Measurements from ENCODE around the gene SPATC1L. TPM values are rescaled to one million over a fixed set of nuclear protein-coding genes. Genes with fewer than 3 reads are reported as not detected.
"Not testable (repeated sequence)": the region's sequence is repeated elsewhere in the genome, so short reads cannot be mapped to it uniquely, and the experiment has no call there.

SPATC1L gene
- total and polyA plus RNA-seq, 2 donors (not counting 3 experiments of a cell fraction or from before 2014, with no cell fraction given) = 11.5 to 15.3 TPM

DNA sequence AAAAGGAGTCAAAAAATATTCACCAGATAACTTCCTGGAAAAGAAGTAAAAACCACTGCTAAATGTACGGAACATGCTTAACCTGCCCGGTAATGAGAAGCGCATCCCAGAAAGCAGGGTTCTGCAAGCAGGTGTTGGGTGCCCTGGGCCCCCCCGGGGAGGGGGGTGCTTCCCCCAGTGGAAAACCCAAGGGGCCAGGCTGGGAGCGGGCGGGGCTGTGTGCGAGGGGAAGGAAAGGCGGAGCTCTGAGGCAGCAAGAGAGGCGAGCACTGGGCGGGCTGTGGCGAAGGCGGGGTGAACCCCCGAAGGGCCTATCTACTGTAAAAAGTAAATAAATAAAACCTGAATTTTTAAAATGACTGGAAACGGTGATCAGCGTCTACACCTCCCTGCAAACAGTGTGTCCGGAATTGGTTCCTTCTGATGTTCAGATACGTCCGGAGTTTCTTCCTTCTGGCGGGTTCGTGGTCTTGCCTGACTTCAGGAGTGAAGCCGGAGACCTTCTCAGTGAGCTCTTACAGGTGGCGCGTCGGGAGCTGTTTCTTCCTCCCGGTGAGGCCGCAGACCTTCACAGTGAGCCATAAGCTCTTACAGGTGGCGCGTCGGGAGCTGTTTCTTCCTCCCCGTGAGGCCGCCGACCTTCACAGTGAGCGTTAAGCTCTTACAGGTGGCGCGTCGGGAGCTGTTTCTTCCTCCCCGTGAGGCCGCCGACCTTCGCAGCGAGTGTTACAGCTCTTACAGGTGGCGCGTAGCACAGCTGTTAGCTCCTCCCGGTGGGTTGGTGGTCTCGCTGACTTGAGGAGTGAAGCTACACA lies 42.3 kb downstream of the SPATC1L start:
- POLR2A ChIA-PET = no interaction called here
- H3K9me3 ChIP-seq (replicated peaks; ENCODE audit: control insufficient read depth, insufficient read depth, low read length) = no peaks in the 10 kb centered on the region
- DNase-seq (ENCODE audit: low read depth, low spot score) (no peak), FAIRE-seq (no peak)
- no peaks in the 10 kb centered on the region for H3K36me3 ChIP-seq (ENCODE audit: control insufficient read depth in 2 of 2, extremely low read depth in 1 of 2, insufficient read depth in 2 of 2, low read length in 2 of 2)
- no peak overlapping the region for H3K9ac ChIP-seq (replicated peaks; ENCODE audit: extremely low read depth, insufficient read depth, low read length)
- intact Hi-C loops (cut with micrococcal nuclease) (loop anchor here (5.0 kb wide), 1 partner anchor 180 kb away; the partner anchor contains the start of genes C21orf58 and PCNT), dilution Hi-C loops (cut with MboI; ENCODE audit: extremely low pct_ligation_motif_present, low sequenced_read_pairs) (no loop called here)
- H3K4me3 ChIP-seq (replicated peaks in 1 of 3; ENCODE audit: insufficient read depth in 1 of 3, low read depth in 1 of 3, low read length in 3 of 3) = no peak overlapping the region
- H2AFZ ChIP-seq (ENCODE audit: low read depth, low read length) = no peak overlapping the region
- BruUV-seq (replicated peaks) = no TSS peak
- H3K9me1 ChIP-seq (replicated peaks; ENCODE audit: control insufficient read depth, extremely low read depth, insufficient read depth, low read length) = no peaks in the 10 kb centered on the region
- CTCF ChIA-PET = interaction anchor here (0.6 to 3.6 kb wide), 7 partner anchors 11 to 498 kb away, joined by 3 to 78 read pairs (median 5); no protein-coding TSS in a partner anchor
- no peaks in the 10 kb centered on the region for H4K20me1 ChIP-seq (replicated peaks; ENCODE audit: control insufficient read depth, extremely low read depth, insufficient read depth, low read length)
- H3K4me1 ChIP-seq (ENCODE audit: control insufficient read depth, extremely low read depth, insufficient read depth, low read length) = peaks cover 3% of the 10 kb centered on the region
- TF ChIP-seq, protein P1, sequence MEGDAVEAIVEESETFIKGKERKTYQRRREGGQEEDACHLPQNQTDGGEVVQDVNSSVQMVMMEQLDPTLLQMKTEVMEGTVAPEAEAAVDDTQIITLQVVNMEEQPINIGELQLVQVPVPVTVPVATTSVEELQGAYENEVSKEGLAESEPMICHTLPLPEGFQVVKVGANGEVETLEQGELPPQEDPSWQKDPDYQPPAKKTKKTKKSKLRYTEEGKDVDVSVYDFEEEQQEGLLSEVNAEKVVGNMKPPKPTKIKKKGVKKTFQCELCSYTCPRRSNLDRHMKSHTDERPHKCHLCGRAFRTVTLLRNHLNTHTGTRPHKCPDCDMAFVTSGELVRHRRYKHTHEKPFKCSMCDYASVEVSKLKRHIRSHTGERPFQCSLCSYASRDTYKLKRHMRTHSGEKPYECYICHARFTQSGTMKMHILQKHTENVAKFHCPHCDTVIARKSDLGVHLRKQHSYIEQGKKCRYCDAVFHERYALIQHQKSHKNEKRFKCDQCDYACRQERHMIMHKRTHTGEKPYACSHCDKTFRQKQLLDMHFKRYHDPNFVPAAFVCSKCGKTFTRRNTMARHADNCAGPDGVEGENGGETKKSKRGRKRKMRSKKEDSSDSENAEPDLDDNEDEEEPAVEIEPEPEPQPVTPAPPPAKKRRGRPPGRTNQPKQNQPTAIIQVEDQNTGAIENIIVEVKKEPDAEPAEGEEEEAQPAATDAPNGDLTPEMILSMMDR (IDR thresholded peaks at IDR 0.05; ENCODE audit: extremely low read depth in 1 of 2, insufficient read depth in 1 of 2, low read depth in 1 of 2, low read length in 2 of 2) = no peak
- TF ChIP-seq FOS (IDR thresholded peaks at IDR 0.05; ENCODE audit: borderline replicate concordance, insufficient read depth, low read length) (no peak), POLR2A (IDR thresholded peaks at IDR 0.05; ENCODE audit: low read depth, low read length) (no peak), GATA2 (IDR thresholded peaks at IDR 0.05; ENCODE audit: insufficient read depth, insufficient read length, low read depth, low read length) (no peak), EZH2 (IDR thresholded peaks at IDR 0.05; ENCODE audit: borderline replicate concordance, low read depth, low read length, severe bottlenecking) (no peak), JUN (IDR thresholded peaks at IDR 0.05; ENCODE audit: borderline replicate concordance, insufficient read depth, insufficient read length, low read depth) (no peak), POLR2AphosphoS5 (IDR thresholded peaks at IDR 0.05; ENCODE audit: insufficient read depth, low read depth, low read length) (no peak), MYC (IDR thresholded peaks at IDR 0.05; ENCODE audit: low read depth, low read length) (no peak)
- TF ChIP-seq, protein P2, sequence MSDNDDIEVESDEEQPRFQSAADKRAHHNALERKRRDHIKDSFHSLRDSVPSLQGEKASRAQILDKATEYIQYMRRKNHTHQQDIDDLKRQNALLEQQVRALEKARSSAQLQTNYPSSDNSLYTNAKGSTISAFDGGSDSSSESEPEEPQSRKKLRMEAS (IDR thresholded peaks at IDR 0.05; ENCODE audit: insufficient read depth, insufficient read length) = no peak
- H3K79me2 ChIP-seq (ENCODE audit: control insufficient read depth, insufficient read depth, low read length) = no peaks in the 10 kb centered on the region
- H3K27ac ChIP-seq (ENCODE audit: insufficient read depth, low read depth, low read length) = no peak overlapping the region
- H3K27me3 ChIP-seq (ENCODE audit: control insufficient read depth in 2 of 2, insufficient read depth in 2 of 2, low read length in 2 of 2) = peaks cover 0 to 4% of the 10 kb centered on the region in 2 experiments
- H3K4me2 ChIP-seq (ENCODE audit: insufficient read depth, low read length) = no peak overlapping the region

DNA sequence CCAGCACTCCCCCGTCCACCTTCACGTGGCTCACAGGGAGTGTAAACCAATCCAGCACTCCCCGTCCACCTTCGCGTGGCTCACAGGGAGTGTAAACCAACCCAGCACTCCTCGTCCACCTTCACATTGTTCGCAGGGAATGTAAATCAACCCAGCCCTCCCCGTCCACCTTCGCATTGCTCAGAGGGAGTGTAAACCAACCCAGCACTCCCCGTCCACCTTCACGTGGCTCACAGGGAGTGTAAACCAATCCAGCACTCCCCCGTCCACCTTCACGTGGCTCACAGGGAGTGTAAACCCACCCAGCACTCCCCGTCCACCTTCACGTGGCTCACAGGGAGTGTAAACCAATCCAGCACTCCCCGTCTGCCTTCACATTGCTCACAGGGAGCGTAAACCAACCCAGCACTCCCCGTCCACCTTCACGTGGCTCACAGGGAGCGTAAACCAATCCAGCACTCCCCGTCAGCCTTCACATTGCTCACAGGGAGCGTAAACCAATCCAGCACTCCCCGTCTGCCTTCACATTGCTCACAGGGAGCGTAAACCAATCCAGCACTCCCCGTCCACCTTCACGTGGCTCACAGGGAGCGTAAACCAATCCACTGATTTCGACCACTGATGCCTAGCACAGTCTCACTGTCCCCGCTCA lies 43.8 kb downstream of the SPATC1L start:
- DNase-seq (ENCODE audit: low read depth, low spot score); H3K4me1 ChIP-seq (ENCODE audit: control insufficient read depth, extremely low read depth, insufficient read depth, low read length); POLR2A ChIA-PET; H3K36me3 ChIP-seq (ENCODE audit: control insufficient read depth in 2 of 2, extremely low read depth in 1 of 2, insufficient read depth in 2 of 2, low read length in 2 of 2); H2AFZ ChIP-seq (ENCODE audit: low read depth, low read length); H3K27me3 ChIP-seq (ENCODE audit: control insufficient read depth in 2 of 2, insufficient read depth in 2 of 2, low read length in 2 of 2); H3K9ac ChIP-seq (replicated peaks; ENCODE audit: extremely low read depth, insufficient read depth, low read length); H3K4me3 ChIP-seq (replicated peaks in 1 of 3; ENCODE audit: insufficient read depth in 1 of 3, low read depth in 1 of 3, low read length in 3 of 3); H3K4me2 ChIP-seq (ENCODE audit: insufficient read depth, low read length); FAIRE-seq; H3K9me1 ChIP-seq (replicated peaks; ENCODE audit: control insufficient read depth, extremely low read depth, insufficient read depth, low read length); H3K27ac ChIP-seq (ENCODE audit: insufficient read depth, low read depth, low read length); H3K9me3 ChIP-seq (replicated peaks; ENCODE audit: control insufficient read depth, insufficient read depth, low read length); H3K79me2 ChIP-seq (ENCODE audit: control insufficient read depth, insufficient read depth, low read length); BruUV-seq (replicated peaks); H4K20me1 ChIP-seq (replicated peaks; ENCODE audit: control insufficient read depth, extremely low read depth, insufficient read depth, low read length); dilution Hi-C loops (cut with MboI; ENCODE audit: extremely low pct_ligation_motif_present, low sequenced_read_pairs): not testable (repeated sequence)
- intact Hi-C loops (cut with micrococcal nuclease) = loop anchor here (5.0 kb wide), 1 partner anchor 182 kb away; the partner anchor contains the start of genes C21orf58 and PCNT
- CTCF ChIA-PET = interaction anchor here (2.2 to 3.6 kb wide), 2 partner anchors 169 to 499 kb away, joined by 4 to 78 read pairs; no protein-coding TSS in a partner anchor
